Bronchial epithelial cell (primary cell): ENCODE data around the gene RSBN1. TPM values are rescaled to one million over a fixed set of nuclear protein-coding genes. Genes with fewer than 3 reads are reported as not detected.
A peak's percentile ranks its signal among the peaks of the same experiment; 100 is the strongest.

Experiments
- DNase-seq: peaks from one replicate; pipeline ENCODE4 v3.0.0-alpha.2; 2010; ENCODE audit warnings: low read depth
- FAIRE-seq: peaks from 2 replicates; lab custom pipeline; 2011; peaks lifted over from hg19 to GRCh38; lab: Jason Lieb, UNC
- H3K27me3 ChIP-seq: 2 replicates; pipeline ENCODE4 v1.5.1; 2011; ENCODE audit warnings: low read length; ENCODE audit not compliant: control insufficient read depth, insufficient read depth
- H3K36me3 ChIP-seq: 2 replicates; pipeline ENCODE4 v1.5.1; 2011; ENCODE audit warnings: low read length; ENCODE audit not compliant: control insufficient read depth, insufficient read depth
- H3K4me3 ChIP-seq: 2 replicates; pipeline ENCODE4 v1.5.1; 2011; ENCODE audit warnings: mild to moderate bottlenecking, low read depth, low read length, control low read depth
- CTCF ChIP-seq: IDR thresholded peaks from 2 replicates; pipeline ENCODE4 v1.5.1; 2011; ENCODE audit warnings: mild to moderate bottlenecking, moderate library complexity, low read length, control low read depth, inconsistent platforms; ENCODE audit not compliant: insufficient read depth, severe bottlenecking
- total RNA-seq: library from RNA; depleted of rRNA; stranded (reverse); fragments of >200 nt; gene quantifications from 2 replicates; pipeline ENCODE4 v1.2.1, GENCODE V29; 2014

RSBN1 gene
- total RNA-seq, 1 donor from 2014 or later, result 7.9 TPM

- DNase-seq (peak; percentile 56), FAIRE-seq (no peak)
- Histone ChIP-seq H3K36me3 (no peaks in the 10 kb centered on the region), H3K4me3 (no peak overlapping the region), H3K27me3 (no peaks in the 10 kb centered on the region)
- no peak for TF ChIP-seq CTCF
These were observed 19.3 kb downstream of the RSBN1 start for GRCh38 chr1:113792986-113793385.

- H3K27me3 ChIP-seq, result no peaks in the 10 kb centered on the region
- no peak for DNase-seq
- TF ChIP-seq CTCF, result no peak
- H3K36me3 ChIP-seq, result no peaks in the 10 kb centered on the region
- no peak overlapping the region for H3K4me3 ChIP-seq
- FAIRE-seq, result no peak
These were observed 19.8 kb downstream of the RSBN1 start for GRCh38 chr1:113792471-113792870.

GRCh38 chr1:113788802-113789201 is 23.5 kb downstream of the RSBN1 start:
- FAIRE-seq (no peak), DNase-seq (no peak)
- no peak for TF ChIP-seq CTCF

GRCh38 chr1:113787663-113788062 is 24.6 kb downstream of the RSBN1 start:
- Histone ChIP-seq H3K4me3 (no peak overlapping the region), H3K27me3 (no peaks in the 10 kb centered on the region), H3K36me3 (no peaks in the 10 kb centered on the region)
- DNase-seq, result no peak
- no peak for FAIRE-seq
- no peak for TF ChIP-seq CTCF

More at GRCh38 chr1:113788802-113789201, 23.5 kb downstream of the RSBN1 start:
- Histone ChIP-seq H3K27me3 (no peaks in the 10 kb centered on the region), H3K36me3 (no peaks in the 10 kb centered on the region), H3K4me3 (no peak overlapping the region)

GRCh38 chr1:113786069-113786468 is 26.2 kb downstream of the RSBN1 start:
- Histone ChIP-seq H3K36me3 (no peaks in the 10 kb centered on the region), H3K4me3 (no peak overlapping the region), H3K27me3 (no peaks in the 10 kb centered on the region)
- no peak for DNase-seq
- no peak for TF ChIP-seq CTCF
- FAIRE-seq, result no peak

GRCh38 chr1:113784104-113784779 is 28.0 kb downstream of the RSBN1 start:
- DNase-seq (peak; percentile 34), FAIRE-seq (no peak)
- Histone ChIP-seq H3K4me3 (no peak overlapping the region), H3K27me3 (no peaks in the 10 kb centered on the region), H3K36me3 (no peaks in the 10 kb centered on the region)
- TF ChIP-seq CTCF, result no peak
